Measurements from ENCODE around the gene WNT8B. TPM values are rescaled to one million over a fixed set of nuclear protein-coding genes. Genes with fewer than 3 reads are reported as not detected.

WNT8B gene
- total and polyA plus RNA-seq, 8 donors, result 0.08 to 0.59 (median 0.27) TPM

DNA sequence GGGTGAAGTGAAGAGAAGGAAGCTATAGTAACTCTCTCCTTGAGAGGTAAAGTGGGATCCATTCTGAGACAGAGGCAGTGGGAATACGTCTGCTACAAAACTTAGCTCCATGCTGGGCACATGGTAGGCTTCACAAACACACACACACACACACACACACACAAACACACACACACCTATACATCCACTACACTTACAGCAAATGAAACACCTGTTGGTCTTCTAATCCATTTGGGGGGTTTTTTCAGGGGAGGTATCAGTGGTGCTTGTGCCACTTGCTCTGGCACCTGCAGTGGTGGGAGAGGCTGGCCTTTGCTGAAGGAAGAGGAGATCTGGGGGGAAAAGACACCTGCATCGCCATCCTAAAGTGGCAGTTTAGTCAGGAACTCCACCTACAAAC, 42.4 kb downstream of the WNT8B start:
- no peaks in the 10 kb centered on the region for H3K36me3 ChIP-seq
- intact Hi-C loops (cut with DNase I), result loop anchor here in 1 of 3 donors (5.0 kb wide), 1 partner anchor 68 kb away; no protein-coding TSS in a partner anchor
- 93 to 98% methylated on average over 2 of the region's 2 CpGs for WGBS, 2 donors

GRCh38 chr10:100506596-100507356, 44.0 kb downstream of the WNT8B start:
- intact Hi-C loops (cut with DNase I), result loop anchor here in 1 of 3 donors (5.0 kb wide), 1 partner anchor 69 kb away; no protein-coding TSS in a partner anchor
- TF ChIP-seq CTCF (IDR thresholded peaks at IDR 0.05), result no peak
- no peaks in the 10 kb centered on the region for H3K27me3 ChIP-seq
- DNase-seq (no peak), FAIRE-seq (no peak), ATAC-seq (no peak)
- no peak overlapping the region for H3K27ac ChIP-seq
- no peaks in the 10 kb centered on the region for H3K9me3 ChIP-seq
- no peak overlapping the region for H3K4me3 ChIP-seq
- WGBS, 2 donors, result 96 to 98% methylated on average over 5 of the region's 5 CpGs
- H3K36me3 ChIP-seq, result no peaks in the 10 kb centered on the region
- no peaks in the 10 kb centered on the region for H3K4me1 ChIP-seq

More for the DNA sequence above, 42.4 kb downstream of the WNT8B start:
- FAIRE-seq (no peak), DNase-seq (no peak), ATAC-seq (no peak)
- H3K27me3 ChIP-seq, result no peaks in the 10 kb centered on the region
- no peak overlapping the region for H3K4me3 ChIP-seq
- no peaks in the 10 kb centered on the region for H3K4me1 ChIP-seq
- no peak overlapping the region for H3K27ac ChIP-seq
- TF ChIP-seq CTCF (IDR thresholded peaks at IDR 0.05), result no peak
- no peaks in the 10 kb centered on the region for H3K9me3 ChIP-seq

- Histone ChIP-seq H3K36me3 (no peaks in the 10 kb centered on the region), H3K27me3 (no peaks in the 10 kb centered on the region), H3K4me1 (no peaks in the 10 kb centered on the region), H3K9me3 (no peaks in the 10 kb centered on the region), H3K4me3 (no peak overlapping the region), H3K27ac (no peak overlapping the region)
- FAIRE-seq (no peak), ATAC-seq (no peak), DNase-seq (no peak)
- intact Hi-C loops (cut with DNase I), result loop anchor here in 1 of 3 donors (5.0 kb wide), 1 partner anchor 70 kb away; no protein-coding TSS in a partner anchor
- TF ChIP-seq CTCF (IDR thresholded peaks at IDR 0.05), result no peak
- WGBS, 2 donors, result 85 to 92% methylated on average over 5 of the region's 5 CpGs
Observed at GRCh38 chr10:100507357-100507732, 44.5 kb downstream of the WNT8B start.

DNA sequence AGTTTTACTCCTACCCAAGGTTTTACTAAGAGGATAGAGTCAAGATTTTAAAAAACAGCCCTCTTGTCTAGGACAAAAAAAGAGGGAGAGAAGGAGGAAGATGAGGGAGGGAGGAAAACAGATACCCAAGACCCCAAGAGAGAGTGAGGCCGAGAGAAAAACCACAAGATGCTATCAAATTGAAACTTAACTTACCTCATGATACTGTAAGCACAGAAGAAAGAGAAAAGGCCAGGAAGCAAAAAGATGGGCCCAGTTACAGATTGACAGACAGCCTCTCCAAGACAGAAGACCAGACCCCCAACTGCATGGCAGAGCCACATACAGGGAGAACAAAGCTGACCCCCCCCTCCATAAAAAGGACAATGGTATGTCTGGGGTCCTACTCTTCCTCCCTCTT, 45.5 kb downstream of the WNT8B start:
- DNase-seq (no peak), FAIRE-seq (no peak), ATAC-seq (no peak)
- no peak overlapping the region for H3K27ac ChIP-seq
- H3K27me3 ChIP-seq, result no peaks in the 10 kb centered on the region
- intact Hi-C loops (cut with DNase I), result loop anchor here in 1 of 3 donors (5.0 kb wide), 1 partner anchor 71 kb away; no protein-coding TSS in a partner anchor
- H3K4me3 ChIP-seq, result no peak overlapping the region
- 43 to 79% methylated on average over 1 of the region's 1 CpG for WGBS, 2 donors
- no peaks in the 10 kb centered on the region for H3K4me1 ChIP-seq
- H3K36me3 ChIP-seq, result no peaks in the 10 kb centered on the region
- TF ChIP-seq CTCF (IDR thresholded peaks at IDR 0.05), result no peak
- no peaks in the 10 kb centered on the region for H3K9me3 ChIP-seq

DNA sequence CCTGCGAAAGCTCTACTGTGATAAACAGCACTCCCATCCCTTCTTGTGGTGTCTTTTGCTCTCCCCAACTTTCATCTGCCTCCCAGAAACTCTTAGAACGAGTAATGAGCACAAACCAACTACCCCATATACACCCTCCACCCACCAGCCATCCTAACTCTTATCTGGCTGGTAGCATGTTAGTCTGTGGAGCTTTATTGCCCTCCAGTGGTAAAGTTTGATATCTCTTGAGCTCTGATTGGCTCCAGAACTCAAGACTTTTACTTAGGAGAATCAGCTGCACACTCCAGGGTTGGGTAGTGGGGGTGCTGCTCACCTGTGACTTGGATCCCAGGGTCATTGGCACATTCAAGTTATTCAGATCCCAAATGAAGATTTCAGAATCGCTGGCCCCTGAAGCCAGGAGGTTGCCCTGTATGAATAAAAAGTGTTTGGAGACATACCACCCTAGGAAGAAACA, 45.9 kb downstream of the WNT8B start:
- no peak for FAIRE-seq
- Histone ChIP-seq H3K27me3 (no peaks in the 10 kb centered on the region), H3K27ac (no peak overlapping the region), H3K9me3 (no peaks in the 10 kb centered on the region), H3K36me3 (no peaks in the 10 kb centered on the region), H3K4me3 (no peak overlapping the region), H3K4me1 (no peaks in the 10 kb centered on the region)
- peak; percentile 35 to 81 (median 72) for ATAC-seq
- intact Hi-C loops (cut with DNase I), result loop anchor here in 1 of 3 donors (5.0 kb wide), 1 partner anchor 71 kb away; no protein-coding TSS in a partner anchor
- 60% methylated on average over 3 of the region's 3 CpGs for WGBS, 2 donors
- no peak for DNase-seq
- TF ChIP-seq CTCF (IDR thresholded peaks at IDR 0.05), result peak in 2 of 4 donors; percentile 17 to 20
